Common myeloid progenitor, CD34-positive (primary cell): ENCODE measurements around the gene TRIM43B.
"Not testable (repeated sequence)": the region's sequence is repeated elsewhere in the genome, so short reads cannot be mapped to it uniquely, and the experiment has no call there.

Experiments used
- CTCF ChIA-PET: fragments of 350-600 bp; sonication (Branson Sonifier 250); formaldehyde crosslinking; loops from one replicate; lab custom pipeline; 2021; ENCODE audit warnings: antibody characterized with exemption; lab: Charles Lee
- POLR2A ChIA-PET: fragments of 350-600 bp; sonication (Branson Sonifier 250); formaldehyde crosslinking; loops from one replicate; lab custom pipeline; 2021; ENCODE audit warnings: antibody characterized with exemption; lab: Charles Lee
- DNase-seq, 3 donors: peaks; one replicate each; pipeline versions ENCODE4 v3.0.0 to v3.0.0-alpha.2; 2013
- H3K27ac ChIP-seq, 2 experiments: 1 replicate in 1 of 2; 2 replicates in 1 of 2; pipeline ENCODE4 v1.7.0; 2013; ENCODE audit warnings: inconsistent platforms in 2 of 2, low read length in 2 of 2, mild to moderate bottlenecking in 2 of 2, low read depth in 1 of 2, moderate library complexity in 1 of 2; ENCODE audit not compliant: severe bottlenecking in 2 of 2, insufficient read depth in 1 of 2, poor library complexity in 1 of 2
- H3K27me3 ChIP-seq, 5 experiments: replicated peaks in 2 of 5; 1 replicate in 3 of 5; 2 replicates in 2 of 5; pipeline versions ENCODE4 v1.6.1 to v1.7.0; 2013; ENCODE audit warnings: low read length in 4 of 5, mild to moderate bottlenecking in 2 of 5, moderate library complexity in 2 of 5, inconsistent platforms in 1 of 5; ENCODE audit not compliant: insufficient read depth in 5 of 5, control insufficient read depth in 4 of 5
- H3K36me3 ChIP-seq, 4 experiments: 1 replicate in 2 of 4; 2 replicates in 2 of 4; pipeline versions ENCODE4 v1.6.1 to v1.7.0; 2013; ENCODE audit warnings: low read length in 3 of 4, control low read depth in 1 of 4, mild to moderate bottlenecking in 1 of 4; ENCODE audit not compliant: control insufficient read depth in 4 of 4, insufficient read depth in 4 of 4
- H3K4me1 ChIP-seq, 4 experiments: 1 replicate in 3 of 4; 2 replicates in 1 of 4; pipeline versions ENCODE4 v1.6.1 to v1.7.1; 2013; ENCODE audit warnings: low read length in 3 of 4, mild to moderate bottlenecking in 3 of 4, control low read depth in 1 of 4, inconsistent platforms in 1 of 4, moderate library complexity in 1 of 4; ENCODE audit not compliant: control insufficient read depth in 4 of 4, insufficient read depth in 4 of 4; ENCODE audit errors: control extremely low read depth in 1 of 4
- H3K4me3 ChIP-seq, 7 experiments: 1 replicate in 4 of 7; 2 replicates in 3 of 7; pipeline versions ENCODE4 v1.5.1 to v1.7.0; 2013; ENCODE audit warnings: mild to moderate bottlenecking in 7 of 7, low read length in 6 of 7, moderate library complexity in 6 of 7, inconsistent platforms in 2 of 7, low read depth in 2 of 7, control low read depth in 1 of 7; ENCODE audit not compliant: insufficient read depth in 4 of 7, control insufficient read depth in 1 of 7; ENCODE audit errors: extremely low read depth in 1 of 7
- H3K9me3 ChIP-seq, 5 experiments: 1 replicate in 4 of 5; 2 replicates in 1 of 5; pipeline versions ENCODE4 v1.6.1 to v1.7.1; 2013; ENCODE audit warnings: low read length in 4 of 5, mild to moderate bottlenecking in 2 of 5, inconsistent platforms in 1 of 5, low read depth in 1 of 5, moderate library complexity in 1 of 5; ENCODE audit not compliant: control insufficient read depth in 4 of 5, insufficient read depth in 2 of 5; ENCODE audit errors: control extremely low read depth in 1 of 5
- WGBS: methylation state at CpG from one replicate; pipeline ENCODE4 v1.1.5; 2013; ENCODE audit not compliant: insufficient coverage; 5-methylcytosine and 5-hydroxymethylcytosine counted together

TRIM43B gene

DNA sequence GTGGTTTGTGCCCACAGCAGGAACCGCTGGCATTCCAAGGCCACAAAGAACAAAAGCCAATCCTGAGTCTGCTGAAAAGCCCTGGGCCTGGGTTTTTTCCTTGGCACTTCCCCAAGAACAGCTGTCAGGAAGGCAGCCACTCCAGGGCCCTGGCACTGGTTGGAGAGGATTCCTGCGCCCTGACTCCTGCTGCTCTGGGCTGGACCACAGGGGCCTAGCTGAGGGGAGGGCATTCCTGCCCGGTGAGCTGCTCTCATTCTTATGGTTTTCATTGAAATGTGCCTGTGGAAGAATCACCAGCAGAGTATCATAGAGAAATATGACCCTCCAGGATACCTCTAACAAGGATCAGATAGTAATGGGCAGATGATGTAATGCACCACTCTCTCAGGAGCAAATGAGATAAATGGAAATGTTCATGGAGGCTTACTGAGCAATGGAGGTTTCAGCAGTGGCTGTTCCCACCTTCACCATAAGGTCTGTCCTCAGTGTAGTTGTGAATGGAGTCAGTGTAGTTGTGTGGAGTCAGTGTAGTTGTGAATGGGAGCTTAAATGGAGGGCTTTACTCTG, 50.0 kb downstream of the TRIM43B start:
- no CpG with 5 or more reads among the region's 3 CpGs for WGBS
- H3K4me3 ChIP-seq, H3K36me3 ChIP-seq, POLR2A ChIA-PET, H3K27ac ChIP-seq, H3K4me1 ChIP-seq, H3K27me3 ChIP-seq, H3K9me3 ChIP-seq, CTCF ChIA-PET, DNase-seq: not testable (repeated sequence)

- H3K4me1 ChIP-seq, CTCF ChIA-PET, H3K27me3 ChIP-seq, H3K27ac ChIP-seq, H3K4me3 ChIP-seq, H3K9me3 ChIP-seq, DNase-seq, H3K36me3 ChIP-seq, POLR2A ChIA-PET: not testable (repeated sequence)
- WGBS, result no CpG with 5 or more reads among the region's 2 CpGs
These were observed 50.6 kb downstream of the TRIM43B start for GRCh38 chr2:95433973-95434372.

DNA sequence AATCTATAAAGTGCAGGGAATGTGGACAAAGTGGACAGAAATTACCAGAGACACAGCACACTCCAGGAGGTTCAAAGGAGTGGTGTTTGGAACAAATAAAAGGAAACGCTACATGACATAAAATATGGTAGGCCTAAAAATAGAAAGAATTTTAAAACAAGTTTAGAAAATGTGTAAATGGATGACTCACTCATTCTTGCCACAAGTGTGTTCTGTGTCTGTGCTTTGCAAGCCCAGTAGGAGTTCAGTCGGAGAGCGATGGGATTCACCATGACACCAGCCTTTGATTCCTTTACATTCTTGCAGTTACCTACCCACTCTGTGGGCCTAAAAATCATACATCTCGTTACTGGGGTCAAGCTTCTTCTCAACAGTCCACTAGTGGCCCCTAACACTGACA, 51.2 kb downstream of the TRIM43B start:
- H3K4me1 ChIP-seq, H3K4me3 ChIP-seq, POLR2A ChIA-PET, H3K27ac ChIP-seq, DNase-seq, H3K36me3 ChIP-seq, H3K27me3 ChIP-seq, H3K9me3 ChIP-seq, CTCF ChIA-PET: not testable (repeated sequence)
- no CpG with 5 or more reads among the region's 4 CpGs for WGBS

GRCh38 chr2:95429748-95430467, 54.6 kb downstream of the TRIM43B start:
- H3K36me3 ChIP-seq, H3K4me1 ChIP-seq, H3K27me3 ChIP-seq, H3K4me3 ChIP-seq, CTCF ChIA-PET, H3K9me3 ChIP-seq, H3K27ac ChIP-seq, DNase-seq, POLR2A ChIA-PET: not testable (repeated sequence)
- no CpG with 5 or more reads among the region's 8 CpGs for WGBS

GRCh38 chr2:95427196-95427867, 57.2 kb downstream of the TRIM43B start:
- H3K4me3 ChIP-seq, H3K4me1 ChIP-seq, DNase-seq, POLR2A ChIA-PET, H3K27me3 ChIP-seq, H3K9me3 ChIP-seq, H3K27ac ChIP-seq, H3K36me3 ChIP-seq, CTCF ChIA-PET: not testable (repeated sequence)
- no CpG with 5 or more reads among the region's 30 CpGs for WGBS
